Activated T-cell treated with anti-CD3 and anti-CD28 coated beads, Interleukin-2, amount 50 U/mL, for 24 hours (primary cell): ENCODE measurements around the gene CHRNA4.
"Not testable (repeated sequence)": the region's sequence is repeated elsewhere in the genome, so short reads cannot be mapped to it uniquely, and the experiment has no call there.

Experiments used
- DNase-seq: peaks from one replicate; pipeline ENCODE4 v3.0.0-alpha.2; 2020
- H3K27ac Mint-ChIP-seq: 2 replicates; pipeline ENCODE4 v1.8.0; 2020; ENCODE audit warnings: mild to moderate bottlenecking, mixed read lengths
- H3K27me3 Mint-ChIP-seq: 2 replicates; pipeline ENCODE4 v1.8.0; 2020; ENCODE audit warnings: mixed read lengths
- H3K36me3 Mint-ChIP-seq: 2 replicates; pipeline ENCODE4 v1.8.0; 2020; ENCODE audit warnings: low read depth, mixed read lengths
- H3K4me1 Mint-ChIP-seq: 2 replicates; pipeline ENCODE4 v1.8.0; 2020; ENCODE audit warnings: low read depth, mixed read lengths
- H3K4me3 Mint-ChIP-seq: 2 replicates; pipeline ENCODE4 v1.8.0; 2020; ENCODE audit warnings: mild to moderate bottlenecking, moderate library complexity, mixed read lengths
- H3K9me3 Mint-ChIP-seq: 2 replicates; pipeline ENCODE4 v1.8.0; 2020; ENCODE audit warnings: mixed read lengths

CHRNA4 gene

DNA sequence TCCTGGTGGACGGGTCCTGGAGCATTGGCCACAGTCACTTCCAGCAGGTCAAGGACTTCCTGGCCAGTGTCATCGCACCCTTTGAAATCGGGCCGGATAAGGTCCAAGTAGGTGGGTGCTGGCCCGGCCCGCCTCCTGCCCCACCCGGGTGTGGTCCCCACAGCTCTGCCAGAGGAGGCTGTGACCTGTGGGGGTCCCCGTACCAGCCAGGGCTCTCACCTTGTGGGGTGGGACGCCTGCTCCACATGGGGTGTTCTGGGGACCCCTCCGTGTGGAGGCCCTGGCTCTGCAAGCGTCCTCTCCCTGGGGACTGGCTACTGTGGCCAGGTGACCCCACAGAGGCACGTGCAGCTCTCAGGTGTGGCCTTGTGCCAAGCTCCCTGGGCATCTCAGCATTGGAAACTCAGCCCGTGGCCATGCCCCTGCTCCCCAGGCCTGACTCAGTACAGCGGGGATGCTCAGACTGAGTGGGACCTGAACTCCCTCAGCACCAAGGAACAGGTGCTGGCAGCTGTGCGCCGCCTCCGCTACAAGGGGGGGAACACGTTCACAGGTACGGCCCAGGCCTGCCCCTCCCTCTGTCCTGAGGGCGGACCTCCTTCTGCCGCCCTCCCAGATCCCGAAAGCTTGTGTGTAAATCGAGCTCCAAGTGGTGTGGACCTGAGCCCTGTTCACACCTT lies 53.5 kb downstream of the CHRNA4 start:
- Mint-ChIP-seq H3K9me3 (peaks cover 1% of the 10 kb centered on the region), H3K27ac (no peak overlapping the region), H3K27me3 (peaks cover 16% of the 10 kb centered on the region), H3K36me3 (no peaks in the 10 kb centered on the region), H3K4me3 (no peak overlapping the region), H3K4me1 (no peaks in the 10 kb centered on the region)
- no peak for DNase-seq

DNA sequence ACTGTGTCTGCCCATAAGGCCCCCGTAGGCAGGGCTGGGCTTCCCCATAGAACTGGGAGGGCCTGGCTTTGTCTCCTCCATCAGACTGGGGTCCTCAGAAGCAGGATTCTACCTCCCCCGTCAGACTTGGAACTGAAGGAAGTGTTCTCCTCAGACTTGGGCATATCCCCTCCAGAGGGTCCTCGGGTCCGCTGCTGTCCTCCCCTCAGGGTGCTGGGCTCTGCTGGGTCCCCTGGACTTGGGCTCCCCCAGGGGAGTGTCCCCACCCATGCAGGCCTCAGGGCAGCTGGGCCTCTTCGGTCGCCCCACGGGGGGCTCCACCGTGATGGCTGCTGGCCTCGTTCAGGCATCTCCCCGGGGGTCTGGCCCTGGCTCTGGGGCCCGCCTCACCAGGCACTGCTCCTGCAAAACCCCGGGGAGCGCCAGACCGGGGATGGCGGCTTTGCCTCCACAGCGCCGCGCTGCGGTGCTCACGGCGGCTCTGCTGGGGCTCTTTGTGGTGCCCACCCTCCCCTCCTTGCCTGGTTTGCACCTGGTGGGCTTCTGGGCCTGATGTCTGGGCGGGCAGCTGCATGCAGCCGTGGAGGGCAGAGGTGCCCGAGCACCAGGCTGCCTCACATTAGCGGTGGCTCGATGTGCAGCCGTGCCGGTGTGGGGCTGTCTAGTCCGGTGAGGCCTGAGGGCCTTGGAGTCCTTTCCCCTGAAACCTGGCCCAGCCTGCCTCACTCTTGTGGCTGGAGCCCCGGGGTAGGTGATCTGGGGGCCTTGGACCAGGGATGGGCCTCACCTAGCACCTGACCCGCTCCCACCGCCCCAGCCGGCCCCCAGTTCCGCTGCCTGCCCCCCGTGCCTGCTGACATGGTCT lies 54.2 kb downstream of the CHRNA4 start:
- H3K36me3 Mint-ChIP-seq = no peaks in the 10 kb centered on the region
- peaks cover 4% of the 10 kb centered on the region for H3K9me3 Mint-ChIP-seq
- no peak overlapping the region for H3K27ac Mint-ChIP-seq
- H3K4me1 Mint-ChIP-seq = no peaks in the 10 kb centered on the region
- peaks cover 19% of the 10 kb centered on the region for H3K27me3 Mint-ChIP-seq
- DNase-seq = no peak
- H3K4me3 Mint-ChIP-seq = no peak overlapping the region

DNA sequence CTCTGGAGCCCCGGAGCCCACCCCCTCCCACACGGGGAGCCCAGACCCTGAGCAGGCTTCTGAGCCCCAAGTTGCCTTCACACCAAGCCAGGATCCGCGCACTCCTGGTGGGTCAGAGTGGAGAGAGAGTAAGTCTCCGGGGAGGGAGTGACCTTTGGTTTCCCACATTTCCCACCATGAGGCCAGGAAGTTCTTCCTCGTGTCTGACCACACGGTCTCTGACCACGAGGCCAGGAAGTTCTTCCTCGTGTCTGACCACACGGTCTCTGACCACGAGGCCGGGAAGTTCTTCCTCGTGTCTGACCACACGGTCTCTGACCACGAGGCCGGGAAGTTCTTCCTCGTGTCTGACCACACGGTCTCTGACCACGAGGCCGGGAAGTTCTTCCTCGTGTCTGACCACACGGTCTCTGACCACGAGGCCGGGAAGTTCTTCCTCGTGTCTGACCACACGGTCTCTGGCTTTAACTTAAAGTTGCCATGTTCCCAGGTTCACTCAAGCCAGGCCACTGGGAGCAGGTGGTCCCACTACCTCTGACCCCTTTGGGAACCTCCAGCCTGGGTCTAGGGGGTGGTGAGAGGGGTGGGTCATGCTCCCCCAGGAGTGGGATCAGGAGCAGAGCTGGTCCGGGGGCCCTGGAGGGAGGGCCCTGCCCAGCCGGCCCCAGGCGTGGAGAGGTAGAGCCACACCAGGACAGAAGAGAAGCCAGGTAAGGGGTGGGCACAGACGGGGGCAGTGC lies 55.0 kb downstream of the CHRNA4 start:
- H3K9me3 Mint-ChIP-seq = not testable (repeated sequence)
- H3K27me3 Mint-ChIP-seq = peaks cover 24% of the 10 kb centered on the region

DNA sequence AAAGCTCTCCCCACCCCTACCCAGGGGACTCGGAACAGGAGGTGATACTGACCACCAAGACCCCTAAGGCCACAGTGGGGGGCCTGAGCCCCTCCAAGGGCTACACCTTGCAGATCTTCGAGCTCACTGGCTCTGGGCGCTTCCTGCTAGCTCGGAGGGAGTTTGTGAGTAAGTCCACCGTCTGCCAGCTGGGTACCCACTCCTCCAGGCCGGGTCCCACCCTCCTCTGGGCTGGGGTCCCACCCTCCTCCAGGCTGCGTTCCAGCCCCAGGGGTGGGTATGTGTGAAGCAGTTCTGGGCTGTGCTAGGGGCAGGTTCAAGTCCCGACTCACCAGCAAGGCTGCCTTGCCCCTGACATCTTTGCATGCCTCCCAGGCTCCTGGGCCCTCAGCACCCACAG lies 55.8 kb downstream of the CHRNA4 start:
- Mint-ChIP-seq H3K4me3 (no peak overlapping the region), H3K27ac (no peak overlapping the region), H3K4me1 (no peaks in the 10 kb centered on the region), H3K9me3 (peaks cover 9% of the 10 kb centered on the region), H3K27me3 (peaks cover 25% of the 10 kb centered on the region), H3K36me3 (no peaks in the 10 kb centered on the region)
- DNase-seq = no peak

More for the DNA sequence above, 55.0 kb downstream of the CHRNA4 start:
- H3K4me1 Mint-ChIP-seq, H3K27ac Mint-ChIP-seq, H3K4me3 Mint-ChIP-seq, H3K36me3 Mint-ChIP-seq, DNase-seq: not testable (repeated sequence)

DNA sequence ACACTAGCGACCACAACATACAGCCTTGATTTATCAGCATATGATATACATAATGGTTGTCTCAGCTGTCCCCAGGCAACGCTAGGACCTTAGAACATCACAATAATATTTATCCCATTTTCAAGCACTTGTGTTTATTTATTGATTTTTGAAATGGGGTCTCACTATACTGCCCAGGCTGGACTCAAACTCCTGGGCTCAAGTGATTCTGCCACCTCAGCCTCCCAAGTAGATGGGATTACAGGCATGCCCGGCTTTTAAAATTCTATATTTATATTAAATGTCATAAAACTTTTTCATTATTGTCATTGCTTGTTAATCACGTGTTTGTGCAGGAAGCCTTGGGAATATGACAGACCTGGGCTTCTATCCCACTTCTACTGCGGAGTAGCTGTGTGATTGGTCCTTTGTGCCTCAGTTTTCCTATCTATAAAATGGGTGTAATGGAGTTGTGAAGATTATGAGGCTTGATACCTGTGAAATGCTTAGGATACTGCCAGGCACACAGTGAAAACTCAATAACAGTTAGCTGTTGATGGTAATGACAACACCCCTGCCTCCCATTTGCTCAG lies 58.0 kb downstream of the CHRNA4 start:
- Mint-ChIP-seq H3K4me3 (no peak overlapping the region), H3K36me3 (no peaks in the 10 kb centered on the region), H3K9me3 (peaks cover 9% of the 10 kb centered on the region), H3K27ac (no peak overlapping the region), H3K27me3 (peaks cover 32% of the 10 kb centered on the region), H3K4me1 (no peaks in the 10 kb centered on the region)
- no peak for DNase-seq

- Mint-ChIP-seq H3K9me3 (peaks cover 9% of the 10 kb centered on the region), H3K4me1 (no peaks in the 10 kb centered on the region), H3K36me3 (no peaks in the 10 kb centered on the region), H3K27ac (no peak overlapping the region), H3K27me3 (peaks cover 32% of the 10 kb centered on the region), H3K4me3 (no peak overlapping the region)
- no peak for DNase-seq
Measured at GRCh38 chr20:63301671-63302070, 59.5 kb downstream of the CHRNA4 start.

DNA sequence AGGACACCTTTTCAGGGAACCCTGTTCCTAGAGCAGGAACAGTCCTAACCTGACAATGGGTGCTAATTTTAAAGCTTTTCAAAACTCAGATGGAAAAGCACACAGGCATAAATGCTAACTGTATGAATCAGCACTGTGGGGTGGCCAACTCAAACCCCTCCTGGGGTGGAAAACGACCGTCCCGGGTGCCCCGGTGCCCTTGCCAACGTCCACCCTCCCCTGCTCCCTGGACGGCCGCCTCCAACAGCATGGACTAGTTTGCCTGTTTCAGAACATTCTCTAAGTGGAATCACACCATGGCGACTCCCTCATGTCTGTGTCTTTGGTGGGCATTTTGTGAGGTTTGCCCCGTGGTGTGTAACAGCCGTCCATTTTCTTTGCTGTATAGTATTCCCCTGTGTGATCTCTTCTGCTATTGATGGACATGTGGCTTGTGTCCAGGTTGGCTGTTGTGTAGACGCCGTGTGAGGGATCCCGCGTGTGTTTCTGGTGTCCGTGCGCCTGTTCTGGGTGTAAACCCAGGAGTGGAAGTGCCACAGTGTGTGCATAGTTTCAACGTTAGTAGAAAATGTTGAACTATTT lies 62.3 kb downstream of the CHRNA4 start:
- Mint-ChIP-seq H3K27me3 (peaks cover 28% of the 10 kb centered on the region), H3K9me3 (peaks cover 9% of the 10 kb centered on the region), H3K36me3 (no peaks in the 10 kb centered on the region), H3K4me3 (no peak overlapping the region), H3K4me1 (peaks cover 12% of the 10 kb centered on the region), H3K27ac (no peak overlapping the region)
- no peak for DNase-seq

GRCh38 chr20:63297796-63298572 lies 63.2 kb downstream of the CHRNA4 start:
- no peak for DNase-seq
- Mint-ChIP-seq H3K4me3 (no peak overlapping the region), H3K4me1 (peaks cover 12% of the 10 kb centered on the region), H3K27me3 (peaks cover 28% of the 10 kb centered on the region), H3K9me3 (peaks cover 9% of the 10 kb centered on the region), H3K36me3 (no peaks in the 10 kb centered on the region), H3K27ac (no peak overlapping the region)

GRCh38 chr20:63297371-63297781 lies 63.8 kb downstream of the CHRNA4 start:
- Mint-ChIP-seq H3K4me3 (no peak overlapping the region), H3K4me1 (peaks cover 12% of the 10 kb centered on the region), H3K27ac (no peak overlapping the region), H3K27me3 (peaks cover 24% of the 10 kb centered on the region), H3K36me3 (no peaks in the 10 kb centered on the region), H3K9me3 (peaks cover 6% of the 10 kb centered on the region)
- DNase-seq = no peak

DNA sequence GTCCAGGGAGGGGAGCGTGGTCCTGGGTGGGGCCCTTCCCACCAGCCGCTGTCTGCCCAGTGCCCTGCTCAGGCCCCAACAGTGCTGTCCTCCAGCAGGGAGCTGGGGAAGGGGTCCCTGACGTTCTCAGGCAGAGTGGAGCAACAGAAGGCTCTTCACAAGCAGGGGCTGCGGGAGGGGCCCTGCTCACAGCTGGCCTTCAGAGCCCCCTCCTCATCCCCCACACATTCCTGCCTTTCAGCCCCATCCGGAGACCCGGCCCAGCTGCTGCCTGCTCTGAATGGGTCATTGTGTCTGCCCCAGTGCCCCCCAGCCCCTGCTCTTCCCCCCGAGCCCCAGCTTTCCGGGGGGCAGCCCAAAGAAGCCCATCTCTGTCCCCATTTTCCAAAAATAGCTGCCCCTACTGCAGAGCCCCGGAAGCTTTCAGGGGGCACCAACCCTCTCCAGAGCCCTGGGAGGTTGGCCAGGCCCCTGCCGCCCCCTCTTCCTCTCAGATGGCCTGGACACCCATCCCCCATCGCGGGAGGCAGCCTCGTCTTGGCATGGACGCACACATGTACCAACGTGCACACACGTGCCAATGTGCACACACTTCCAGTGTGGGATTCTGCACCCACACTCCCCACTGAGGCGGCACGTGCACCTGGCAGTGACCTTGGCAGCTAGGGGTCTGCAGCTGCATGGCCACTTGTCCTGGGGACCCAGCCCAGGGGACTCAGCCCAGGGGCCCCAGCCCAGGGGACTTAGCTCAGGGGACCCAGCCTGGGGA lies 64.4 kb downstream of the CHRNA4 start:
- H3K27ac Mint-ChIP-seq = no peak overlapping the region
- no peak for DNase-seq
- no peak overlapping the region for H3K4me3 Mint-ChIP-seq
- H3K27me3 Mint-ChIP-seq = peaks cover 24% of the 10 kb centered on the region
- H3K9me3 Mint-ChIP-seq = peaks cover 3% of the 10 kb centered on the region
- H3K36me3 Mint-ChIP-seq = no peaks in the 10 kb centered on the region
- H3K4me1 Mint-ChIP-seq = peaks cover 12% of the 10 kb centered on the region

DNA sequence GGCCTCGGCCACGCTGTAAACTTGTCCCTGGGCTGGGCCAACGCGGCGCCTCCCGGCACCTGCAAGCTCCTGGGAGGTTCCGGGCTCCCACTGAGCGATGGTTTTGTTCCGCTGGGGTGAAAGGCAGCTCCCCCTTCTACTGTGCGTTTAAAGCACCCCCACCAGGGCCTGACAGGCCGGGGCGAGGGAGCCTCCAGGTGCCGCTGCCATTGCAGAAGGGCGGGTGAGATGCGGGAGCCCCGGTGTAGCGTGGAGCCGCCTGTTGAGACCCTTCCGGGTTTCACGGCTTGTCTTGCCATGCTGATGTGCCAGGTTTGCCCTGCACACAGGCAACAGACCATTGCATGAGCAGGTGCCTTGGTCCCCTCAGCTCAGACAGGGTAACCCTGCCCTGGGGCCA lies 65.3 kb downstream of the CHRNA4 start:
- H3K27ac Mint-ChIP-seq = no peak overlapping the region
- no peak overlapping the region for H3K4me3 Mint-ChIP-seq
- no peaks in the 10 kb centered on the region for H3K9me3 Mint-ChIP-seq
- H3K36me3 Mint-ChIP-seq = no peaks in the 10 kb centered on the region
- DNase-seq = no peak
- H3K27me3 Mint-ChIP-seq = peaks cover 17% of the 10 kb centered on the region
- H3K4me1 Mint-ChIP-seq = peaks cover 14% of the 10 kb centered on the region

- Mint-ChIP-seq H3K27me3 (peaks cover 15% of the 10 kb centered on the region), H3K4me3 (peak overlapping the region; percentile 4), H3K4me1 (peaks cover 14% of the 10 kb centered on the region), H3K27ac (no peak overlapping the region), H3K9me3 (no peaks in the 10 kb centered on the region), H3K36me3 (no peaks in the 10 kb centered on the region)
- DNase-seq = no peak
Measured at GRCh38 chr20:63295422-63295821, 65.7 kb downstream of the CHRNA4 start.

DNA sequence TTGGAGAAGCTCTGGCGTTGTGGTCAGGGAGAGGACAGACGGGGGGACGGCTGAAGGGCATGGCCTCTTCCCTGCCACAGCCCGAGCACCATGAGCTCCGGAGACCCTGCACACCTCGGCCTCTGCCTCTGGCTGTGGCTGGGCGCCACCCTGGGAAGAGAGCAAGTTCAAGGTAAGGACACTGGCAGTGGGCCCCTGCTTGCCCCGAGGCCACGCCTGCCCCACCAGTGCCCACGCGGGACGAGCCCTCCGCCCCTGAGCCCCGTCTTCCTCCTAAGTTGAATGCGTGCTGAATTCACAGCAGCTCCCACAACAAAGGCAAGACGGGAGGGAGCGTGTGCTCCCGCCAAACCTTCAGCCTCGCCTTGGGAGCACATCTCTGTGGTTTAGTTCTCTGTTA lies 66.1 kb downstream of the CHRNA4 start:
- Mint-ChIP-seq H3K36me3 (no peaks in the 10 kb centered on the region), H3K4me3 (no peak overlapping the region), H3K27me3 (peaks cover 15% of the 10 kb centered on the region), H3K9me3 (no peaks in the 10 kb centered on the region), H3K4me1 (peaks cover 14% of the 10 kb centered on the region), H3K27ac (no peak overlapping the region)
- DNase-seq = no peak
